Measurements from ENCODE around the gene ZNF385B. TPM values are rescaled to one million over a fixed set of nuclear protein-coding genes. Genes with fewer than 3 reads are reported as not detected.

Gene ZNF385B
- total RNA-seq, 2 donors from 2014 or later = 5.3 to 18.1 TPM

DNA sequence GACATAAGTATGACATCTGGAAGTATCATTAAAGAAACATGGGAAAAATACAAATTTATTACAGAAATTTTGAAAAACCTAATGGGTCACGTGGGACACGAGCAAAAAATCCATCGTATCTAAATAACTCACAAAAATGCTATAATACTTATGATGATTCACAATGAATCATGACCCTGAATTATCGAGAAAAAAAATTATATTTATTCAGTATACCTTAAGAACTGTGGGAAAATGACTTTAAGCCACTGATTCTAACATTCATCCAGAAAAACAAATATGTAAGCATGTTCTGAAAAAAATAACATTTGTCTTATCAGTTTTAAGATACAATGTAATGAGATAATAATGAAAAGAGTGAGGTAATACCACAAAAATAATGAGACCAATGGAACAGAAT, 51.8 kb downstream of the ZNF385B start:
- Mint-ChIP-seq H3K36me3 (ENCODE audit: low read depth) (peaks cover 4% of the 10 kb centered on the region), H3K27ac (no peak overlapping the region), H3K9me3 (peaks cover 10% of the 10 kb centered on the region), H3K27me3 (ENCODE audit: insufficient read depth) (no peaks in the 10 kb centered on the region), H3K4me3 (no peak overlapping the region), H3K4me1 (no peaks in the 10 kb centered on the region)
- 94% methylated on average over 4 of the region's 4 CpGs; no CpG with 5 or more reads in 1 of the 2 experiments for WGBS, 2 experiments (ENCODE audit: insufficient coverage in 1 of 2, insufficient read length in 1 of 2)
- Histone ChIP-seq H3K36me3 (ENCODE audit: control insufficient read depth, insufficient read depth, low read length) (no peaks in the 10 kb centered on the region), H3K9ac (ENCODE audit: extremely low read depth, low read length, poor library complexity, severe bottlenecking) (no peak overlapping the region), H3K4me1 (ENCODE audit: control insufficient read depth, insufficient read depth, low read length) (no peaks in the 10 kb centered on the region), H3K27me3 (ENCODE audit: control insufficient read depth, insufficient read depth, low read length, poor library complexity, severe bottlenecking) (no peaks in the 10 kb centered on the region), H3K4me3 (ENCODE audit: low read length) (no peak overlapping the region), H3K27ac (ENCODE audit: low read depth, low read length) (no peak overlapping the region), H3K9me3 (ENCODE audit: control insufficient read depth, low read length) (peaks cover 11% of the 10 kb centered on the region)
- DNase-seq = no peak
- TF ChIP-seq, protein P1, sequence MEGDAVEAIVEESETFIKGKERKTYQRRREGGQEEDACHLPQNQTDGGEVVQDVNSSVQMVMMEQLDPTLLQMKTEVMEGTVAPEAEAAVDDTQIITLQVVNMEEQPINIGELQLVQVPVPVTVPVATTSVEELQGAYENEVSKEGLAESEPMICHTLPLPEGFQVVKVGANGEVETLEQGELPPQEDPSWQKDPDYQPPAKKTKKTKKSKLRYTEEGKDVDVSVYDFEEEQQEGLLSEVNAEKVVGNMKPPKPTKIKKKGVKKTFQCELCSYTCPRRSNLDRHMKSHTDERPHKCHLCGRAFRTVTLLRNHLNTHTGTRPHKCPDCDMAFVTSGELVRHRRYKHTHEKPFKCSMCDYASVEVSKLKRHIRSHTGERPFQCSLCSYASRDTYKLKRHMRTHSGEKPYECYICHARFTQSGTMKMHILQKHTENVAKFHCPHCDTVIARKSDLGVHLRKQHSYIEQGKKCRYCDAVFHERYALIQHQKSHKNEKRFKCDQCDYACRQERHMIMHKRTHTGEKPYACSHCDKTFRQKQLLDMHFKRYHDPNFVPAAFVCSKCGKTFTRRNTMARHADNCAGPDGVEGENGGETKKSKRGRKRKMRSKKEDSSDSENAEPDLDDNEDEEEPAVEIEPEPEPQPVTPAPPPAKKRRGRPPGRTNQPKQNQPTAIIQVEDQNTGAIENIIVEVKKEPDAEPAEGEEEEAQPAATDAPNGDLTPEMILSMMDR (conservative IDR thresholded peaks at IDR 0.05) = no peak

DNA sequence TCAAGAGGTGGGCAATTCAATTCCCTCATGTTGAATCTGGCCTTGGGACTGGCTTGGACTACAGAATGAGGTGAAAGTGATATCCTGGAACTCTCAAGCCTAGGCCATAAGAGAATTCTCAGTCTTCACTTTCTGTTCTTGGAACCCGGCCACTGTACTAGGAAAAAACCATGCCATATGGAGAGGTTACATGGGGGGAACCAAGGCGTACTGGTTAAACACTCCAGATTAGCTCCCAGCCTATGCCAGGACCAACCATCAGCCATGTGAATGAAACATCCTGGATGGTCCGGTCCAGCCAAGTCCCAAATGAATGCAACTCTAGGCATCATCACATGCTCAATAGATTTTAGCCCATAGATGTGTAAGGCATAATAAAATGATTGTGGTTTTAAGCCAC, 56.4 kb downstream of the ZNF385B start:
- H3K27me3 ChIP-seq (ENCODE audit: control insufficient read depth, insufficient read depth, low read length, poor library complexity, severe bottlenecking) = no peaks in the 10 kb centered on the region
- Mint-ChIP-seq H3K9me3 (no peaks in the 10 kb centered on the region), H3K27me3 (ENCODE audit: insufficient read depth) (no peaks in the 10 kb centered on the region)

DNA sequence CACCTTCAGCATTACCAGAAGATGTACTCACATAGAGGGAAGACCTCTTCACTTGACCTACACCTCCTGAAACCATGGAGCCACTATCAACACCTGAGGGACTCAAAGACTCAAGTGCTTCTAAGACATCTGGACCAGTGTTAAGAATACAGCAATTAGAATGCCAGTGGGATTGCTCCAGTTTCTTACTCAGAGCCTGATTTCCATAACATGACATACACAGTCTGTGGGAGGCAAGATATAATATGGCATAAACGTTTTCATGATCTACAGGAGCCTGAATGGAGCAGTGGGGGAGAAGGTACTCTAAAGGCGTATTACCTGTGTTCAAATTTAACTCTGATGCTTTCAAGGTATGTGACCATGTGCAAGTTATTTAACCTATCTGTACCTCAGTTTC, 57.2 kb downstream of the ZNF385B start:
- Histone ChIP-seq H3K9me3 (ENCODE audit: control insufficient read depth, low read length) (no peaks in the 10 kb centered on the region), H3K9ac (ENCODE audit: extremely low read depth, low read length, poor library complexity, severe bottlenecking) (no peak overlapping the region), H3K27ac (ENCODE audit: low read depth, low read length) (no peak overlapping the region), H3K36me3 (ENCODE audit: control insufficient read depth, insufficient read depth, low read length) (no peaks in the 10 kb centered on the region), H3K27me3 (ENCODE audit: control insufficient read depth, insufficient read depth, low read length, poor library complexity, severe bottlenecking) (no peaks in the 10 kb centered on the region), H3K4me3 (ENCODE audit: low read length) (no peak overlapping the region), H3K4me1 (ENCODE audit: control insufficient read depth, insufficient read depth, low read length) (no peaks in the 10 kb centered on the region)
- no peaks in the 10 kb centered on the region for H3K27me3 Mint-ChIP-seq (ENCODE audit: insufficient read depth)
- H3K4me3 Mint-ChIP-seq = no peak overlapping the region
- no peaks in the 10 kb centered on the region for H3K4me1 Mint-ChIP-seq
- TF ChIP-seq, protein P1 (conservative IDR thresholded peaks at IDR 0.05) = no peak
- no peak overlapping the region for H3K27ac Mint-ChIP-seq
- WGBS, 2 experiments (ENCODE audit: insufficient coverage in 1 of 2, insufficient read length in 1 of 2) = 72 to 83% methylated on average over 2 of the region's 2 CpGs
- DNase-seq = no peak
- H3K36me3 Mint-ChIP-seq (ENCODE audit: low read depth) = no peaks in the 10 kb centered on the region
- H3K9me3 Mint-ChIP-seq = no peaks in the 10 kb centered on the region

More for the DNA sequence above, 56.4 kb downstream of the ZNF385B start:
- Mint-ChIP-seq H3K27ac (no peak overlapping the region), H3K4me1 (no peaks in the 10 kb centered on the region), H3K4me3 (no peak overlapping the region), H3K36me3 (ENCODE audit: low read depth) (no peaks in the 10 kb centered on the region)
- H3K27ac ChIP-seq (ENCODE audit: low read depth, low read length) = no peak overlapping the region
- no peak for DNase-seq
- TF ChIP-seq, protein P1 (conservative IDR thresholded peaks at IDR 0.05) = no peak
- H3K36me3 ChIP-seq (ENCODE audit: control insufficient read depth, insufficient read depth, low read length) = no peaks in the 10 kb centered on the region
- no peaks in the 10 kb centered on the region for H3K9me3 ChIP-seq (ENCODE audit: control insufficient read depth, low read length)
- no peak overlapping the region for H3K4me3 ChIP-seq (ENCODE audit: low read length)
- 93% methylated on average over 3 of the region's 3 CpGs; no CpG with 5 or more reads in 1 of the 2 experiments for WGBS, 2 experiments (ENCODE audit: insufficient coverage in 1 of 2, insufficient read length in 1 of 2)
- no peak overlapping the region for H3K9ac ChIP-seq (ENCODE audit: extremely low read depth, low read length, poor library complexity, severe bottlenecking)
- no peaks in the 10 kb centered on the region for H3K4me1 ChIP-seq (ENCODE audit: control insufficient read depth, insufficient read depth, low read length)

All from endodermal cell (in vitro differentiated cells).